Activated T-cell treated with anti-CD3 and anti-CD28 coated beads, Interleukin-2, amount 50 U/mL, for 24 hours (primary cell): ENCODE results near the gene SEC31A.
A peak's percentile ranks its signal among the peaks of the same experiment; 100 is the strongest.
"Not testable (repeated sequence)": the region's sequence is repeated elsewhere in the genome, so short reads cannot be mapped to it uniquely, and the experiment has no call there.

ENCODE experiments used
- DNase-seq: peaks from one replicate; pipeline ENCODE4 v3.0.0-alpha.2; 2020
- H3K27ac Mint-ChIP-seq: 2 replicates; pipeline ENCODE4 v1.8.0; 2020; ENCODE audit warnings: mild to moderate bottlenecking, mixed read lengths
- H3K27me3 Mint-ChIP-seq: 2 replicates; pipeline ENCODE4 v1.8.0; 2020; ENCODE audit warnings: mixed read lengths
- H3K36me3 Mint-ChIP-seq: 2 replicates; pipeline ENCODE4 v1.8.0; 2020; ENCODE audit warnings: low read depth, mixed read lengths
- H3K4me1 Mint-ChIP-seq: 2 replicates; pipeline ENCODE4 v1.8.0; 2020; ENCODE audit warnings: low read depth, mixed read lengths
- H3K4me3 Mint-ChIP-seq: 2 replicates; pipeline ENCODE4 v1.8.0; 2020; ENCODE audit warnings: mild to moderate bottlenecking, moderate library complexity, mixed read lengths
- H3K9me3 Mint-ChIP-seq: 2 replicates; pipeline ENCODE4 v1.8.0; 2020; ENCODE audit warnings: mixed read lengths

SEC31A gene

DNA sequence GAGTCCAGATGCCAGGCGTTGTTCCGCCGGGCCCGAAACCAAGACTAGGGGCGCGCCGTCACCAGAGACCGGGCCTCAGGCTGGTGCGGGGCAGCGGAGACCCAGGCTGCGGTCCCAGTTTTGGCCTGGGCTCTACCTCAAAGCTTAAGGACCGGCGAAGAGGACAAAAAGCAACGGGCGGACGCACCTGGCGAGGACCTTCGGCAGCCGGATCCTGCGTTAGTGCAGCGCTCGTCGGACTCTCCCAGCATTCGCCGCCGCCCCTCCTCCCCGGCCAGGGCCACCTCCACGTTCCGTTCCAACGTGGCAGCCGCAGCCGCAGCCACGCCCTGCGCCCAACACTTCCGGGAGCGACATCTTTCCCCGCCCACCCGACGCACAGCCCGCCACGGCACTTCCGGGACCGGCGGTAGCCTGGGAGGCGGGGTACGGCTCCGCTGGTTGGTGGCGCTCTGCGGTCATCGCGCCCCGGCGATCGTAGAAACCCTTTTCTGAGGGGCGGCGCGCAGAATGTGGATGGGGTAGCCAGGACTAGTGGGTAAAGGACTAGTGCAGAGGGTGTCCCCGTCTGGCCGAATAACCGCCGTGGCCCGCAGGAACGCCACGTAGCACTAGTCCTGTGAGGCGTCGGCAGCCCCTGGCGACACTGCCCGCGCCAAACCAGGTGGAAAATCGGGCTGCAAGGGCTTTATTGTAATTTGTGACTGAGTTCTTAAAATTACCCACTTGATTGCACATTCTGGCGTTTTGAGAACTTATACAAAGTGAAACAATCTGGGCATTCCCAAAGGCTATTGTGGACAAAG lies at the start of gene SEC31A:
Gene SEC31A (minus strand): TSS at position 253 of the 806 bp plus-strand sequence. CDS start 9,217 bp downstream, outside the sequence.
- H3K4me1 Mint-ChIP-seq: peaks cover 54% of the 10 kb centered on the region

DNA sequence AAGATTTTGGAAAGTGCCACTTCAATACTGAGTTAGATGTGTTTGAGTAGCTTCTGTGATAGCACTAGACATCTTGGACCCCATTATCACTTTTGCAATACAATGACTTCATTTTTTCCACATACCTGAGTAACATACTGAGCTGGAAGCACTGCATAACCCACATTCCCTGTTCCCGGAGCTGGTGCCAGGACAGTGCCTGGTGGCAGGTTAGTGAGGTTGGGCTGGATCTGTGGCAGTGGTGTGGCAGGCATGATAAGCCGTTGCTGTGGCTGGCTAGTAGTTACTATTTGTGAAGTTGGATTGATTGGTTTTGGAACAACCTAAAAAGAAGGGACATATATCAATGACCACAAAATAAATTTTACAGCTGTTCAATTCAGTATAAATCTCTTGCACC lies 48.5 kb upstream of the SEC31A start:
- H3K27me3 Mint-ChIP-seq: no peaks in the 10 kb centered on the region
- H3K4me1 Mint-ChIP-seq: no peaks in the 10 kb centered on the region
- H3K4me3 Mint-ChIP-seq: no peak overlapping the region
- no peaks in the 10 kb centered on the region for H3K9me3 Mint-ChIP-seq
- peaks cover 82% of the 10 kb centered on the region for H3K36me3 Mint-ChIP-seq
- no peak for DNase-seq
- H3K27ac Mint-ChIP-seq: no peak overlapping the region

More for the DNA sequence above, at the start of gene SEC31A:
- Mint-ChIP-seq H3K9me3 (no peaks in the 10 kb centered on the region), H3K36me3 (peaks cover 72% of the 10 kb centered on the region), H3K4me3 (peak within 1 kb of the TSS; percentile 85), H3K27ac (peak within 1 kb of the TSS; percentile 96), H3K27me3 (no peaks in the 10 kb centered on the region)
- peak; percentile 98 for DNase-seq

DNA sequence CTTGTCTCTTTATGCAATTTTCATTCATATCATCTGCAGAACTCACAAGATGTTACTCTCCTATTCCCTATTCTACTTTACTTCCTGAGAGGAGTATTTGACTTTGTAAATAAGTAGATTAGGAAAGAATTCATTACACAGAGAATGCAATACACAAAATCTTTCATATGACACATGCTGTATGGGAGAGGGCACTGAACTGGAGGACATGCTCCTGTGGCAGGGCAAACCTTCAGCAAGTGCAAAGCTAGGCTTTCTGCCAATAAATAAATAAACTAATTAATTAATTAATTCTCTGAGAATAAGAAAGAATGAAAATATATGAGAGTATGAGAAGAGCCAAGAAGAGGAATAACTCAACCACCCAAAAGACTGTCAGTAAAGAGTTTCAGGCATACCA lies 43.5 kb upstream of the SEC31A start:
- Mint-ChIP-seq H3K4me1 (no peaks in the 10 kb centered on the region), H3K36me3 (peaks cover 79% of the 10 kb centered on the region), H3K27me3 (no peaks in the 10 kb centered on the region), H3K4me3 (no peak overlapping the region), H3K9me3 (no peaks in the 10 kb centered on the region), H3K27ac (no peak overlapping the region)
- DNase-seq: no peak

GRCh38 chr4:82930848-82931755 lies 40.1 kb upstream of the SEC31A start:
- H3K36me3 Mint-ChIP-seq: peaks cover 65% of the 10 kb centered on the region
- H3K9me3 Mint-ChIP-seq: no peaks in the 10 kb centered on the region
- H3K4me3 Mint-ChIP-seq: no peak overlapping the region
- no peak overlapping the region for H3K27ac Mint-ChIP-seq
- no peak for DNase-seq
- H3K4me1 Mint-ChIP-seq: no peaks in the 10 kb centered on the region
- H3K27me3 Mint-ChIP-seq: no peaks in the 10 kb centered on the region

DNA sequence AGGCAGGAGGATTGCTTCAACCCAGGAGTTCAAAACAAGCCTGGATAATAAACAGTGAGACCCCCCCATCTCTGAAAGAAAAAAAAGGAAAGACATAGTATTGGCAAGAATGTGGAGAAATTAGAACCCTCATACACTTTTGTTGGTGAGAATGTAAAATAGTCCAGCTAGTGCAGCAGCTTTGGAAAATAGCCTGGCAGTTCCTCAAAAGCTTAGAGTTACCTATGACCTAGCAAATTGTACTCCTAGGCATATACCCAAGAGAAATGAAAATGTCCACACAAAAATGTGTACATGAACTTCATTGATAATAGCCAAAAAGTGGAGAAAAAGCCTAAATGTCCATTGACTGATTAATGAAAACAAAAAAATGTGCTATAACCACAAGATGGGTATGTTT lies 30.8 kb upstream of the SEC31A start:
- DNase-seq: no peak
- Mint-ChIP-seq H3K9me3 (no peaks in the 10 kb centered on the region), H3K4me3 (no peak overlapping the region), H3K27ac (no peak overlapping the region), H3K27me3 (no peaks in the 10 kb centered on the region), H3K4me1 (no peaks in the 10 kb centered on the region), H3K36me3 (peaks cover 15% of the 10 kb centered on the region)

DNA sequence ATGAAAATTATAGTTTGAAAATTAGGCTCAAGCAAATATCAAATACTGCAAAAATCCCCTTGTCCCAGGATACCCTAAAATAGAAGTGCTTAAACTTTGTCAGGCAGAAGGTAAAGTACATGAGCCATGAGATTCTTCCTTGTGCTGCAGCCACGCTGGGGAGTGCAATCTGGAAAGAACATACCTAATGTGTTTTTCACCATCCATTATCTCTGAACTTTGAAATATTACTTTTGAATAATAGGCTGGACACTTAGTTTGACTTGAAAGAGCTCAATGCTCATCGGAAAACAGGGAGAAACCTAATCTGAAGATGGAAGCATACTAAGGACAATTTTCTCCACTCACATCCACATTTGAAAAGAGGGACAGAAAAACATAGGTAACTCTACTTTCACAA lies 28.4 kb upstream of the SEC31A start:
- H3K4me3 Mint-ChIP-seq: no peak overlapping the region
- H3K36me3 Mint-ChIP-seq: peaks cover 10% of the 10 kb centered on the region
- H3K9me3 Mint-ChIP-seq: no peaks in the 10 kb centered on the region
- H3K27me3 Mint-ChIP-seq: no peaks in the 10 kb centered on the region
- H3K4me1 Mint-ChIP-seq: no peaks in the 10 kb centered on the region
- H3K27ac Mint-ChIP-seq: no peak overlapping the region
- DNase-seq: no peak

DNA sequence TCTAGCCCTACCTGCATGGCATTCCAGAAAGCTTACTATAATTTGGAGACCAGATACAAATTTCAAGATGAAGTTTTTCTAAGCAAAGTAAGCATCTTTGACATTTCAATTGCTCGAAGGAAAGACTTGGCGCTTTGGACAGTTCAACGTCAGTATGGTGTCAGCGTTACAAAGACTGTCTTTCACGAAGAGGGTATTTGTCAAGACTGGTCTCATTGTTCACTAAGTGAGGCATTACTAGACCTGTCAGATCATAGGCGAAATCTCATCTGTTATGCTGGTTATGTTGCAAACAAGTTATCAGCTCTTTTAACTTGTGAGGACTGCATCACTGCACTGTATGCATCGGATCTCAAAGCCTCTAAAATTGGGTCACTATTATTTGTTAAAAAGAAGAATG lies 27.1 kb upstream of the SEC31A start:
- H3K27ac Mint-ChIP-seq: no peak overlapping the region
- no peaks in the 10 kb centered on the region for H3K27me3 Mint-ChIP-seq
- no peak for DNase-seq

DNA sequence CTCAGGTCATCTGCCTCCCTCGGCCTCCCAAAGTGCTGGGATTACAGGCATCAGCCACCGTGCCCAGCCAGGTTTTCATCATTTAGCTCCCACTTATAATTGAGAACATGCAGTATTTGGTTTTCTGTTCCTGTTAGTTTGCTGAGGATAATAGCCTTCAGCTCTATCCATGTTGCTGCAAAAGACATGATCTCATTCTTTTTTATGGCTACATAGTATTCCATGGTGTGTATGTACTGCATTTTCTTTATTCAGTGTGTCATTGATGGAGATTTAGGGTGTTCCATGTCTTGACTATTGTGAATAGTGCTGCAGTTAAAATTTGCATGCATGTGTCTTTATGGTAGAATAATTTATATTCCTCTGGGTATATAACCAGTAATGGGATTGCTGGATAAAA lies 23.0 kb upstream of the SEC31A start:
- not testable (repeated sequence) for H3K4me3 Mint-ChIP-seq, DNase-seq, H3K27me3 Mint-ChIP-seq, H3K4me1 Mint-ChIP-seq, H3K27ac Mint-ChIP-seq, H3K9me3 Mint-ChIP-seq
- peaks cover 19% of the 10 kb centered on the region for H3K36me3 Mint-ChIP-seq

More for the DNA sequence above, 27.1 kb upstream of the SEC31A start:
- no peak overlapping the region for H3K4me3 Mint-ChIP-seq
- no peaks in the 10 kb centered on the region for H3K4me1 Mint-ChIP-seq
- H3K36me3 Mint-ChIP-seq: peaks cover 12% of the 10 kb centered on the region
- H3K9me3 Mint-ChIP-seq: no peaks in the 10 kb centered on the region

GRCh38 chr4:82913305-82913704 lies 22.4 kb upstream of the SEC31A start:
- DNase-seq: no peak
- Mint-ChIP-seq H3K9me3 (no peaks in the 10 kb centered on the region), H3K36me3 (peaks cover 19% of the 10 kb centered on the region), H3K4me1 (no peaks in the 10 kb centered on the region), H3K27ac (no peak overlapping the region), H3K4me3 (no peak overlapping the region), H3K27me3 (no peaks in the 10 kb centered on the region)

GRCh38 chr4:82909326-82909725 lies 18.4 kb upstream of the SEC31A start:
- Mint-ChIP-seq H3K4me3 (no peak overlapping the region), H3K36me3 (peaks cover 18% of the 10 kb centered on the region), H3K4me1 (peaks cover 21% of the 10 kb centered on the region), H3K27me3 (no peaks in the 10 kb centered on the region), H3K27ac (no peak overlapping the region), H3K9me3 (no peaks in the 10 kb centered on the region)
- DNase-seq: no peak

- Mint-ChIP-seq H3K4me1 (peaks cover 43% of the 10 kb centered on the region), H3K27me3 (no peaks in the 10 kb centered on the region), H3K4me3 (no peak overlapping the region), H3K27ac (no peak overlapping the region), H3K36me3 (peaks cover 15% of the 10 kb centered on the region), H3K9me3 (no peaks in the 10 kb centered on the region)
- no peak for DNase-seq
Measured at GRCh38 chr4:82906469-82906868, 15.5 kb upstream of the SEC31A start.

- DNase-seq: no peak
- Mint-ChIP-seq H3K4me1 (peaks cover 43% of the 10 kb centered on the region), H3K36me3 (peaks cover 11% of the 10 kb centered on the region), H3K4me3 (peak overlapping the region; percentile 35), H3K9me3 (no peaks in the 10 kb centered on the region), H3K27ac (peak overlapping the region; percentile 87), H3K27me3 (no peaks in the 10 kb centered on the region)
Measured at GRCh38 chr4:82905205-82905604, 14.3 kb upstream of the SEC31A start.

GRCh38 chr4:82903737-82904136 lies 12.8 kb upstream of the SEC31A start:
- Mint-ChIP-seq H3K4me3 (peak overlapping the region; percentile 40), H3K4me1 (peaks cover 47% of the 10 kb centered on the region), H3K27ac (peak overlapping the region; percentile 92), H3K27me3 (no peaks in the 10 kb centered on the region), H3K36me3 (peaks cover 8% of the 10 kb centered on the region), H3K9me3 (no peaks in the 10 kb centered on the region)
- no peak for DNase-seq

GRCh38 chr4:82901183-82901718 lies 10.3 kb upstream of the SEC31A start:
- DNase-seq: no peak
- Mint-ChIP-seq H3K4me1 (peaks cover 60% of the 10 kb centered on the region), H3K27me3 (no peaks in the 10 kb centered on the region), H3K36me3 (peaks cover 12% of the 10 kb centered on the region), H3K9me3 (no peaks in the 10 kb centered on the region), H3K4me3 (no peak overlapping the region), H3K27ac (no peak overlapping the region)
